ENCODE measurements around the gene CFAP90. TPM values are rescaled to one million over a fixed set of nuclear protein-coding genes. Genes with fewer than 3 reads are reported as not detected.

CFAP90 gene, protein sequence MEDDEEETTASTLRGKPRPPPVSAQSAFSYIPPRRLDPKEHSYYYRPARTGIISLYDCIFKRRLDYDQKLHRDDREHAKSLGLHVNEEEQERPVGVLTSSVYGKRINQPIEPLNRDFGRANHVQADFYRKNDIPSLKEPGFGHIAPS
- 1 to 10 TPM in 1 of 4 donors, under 1 TPM in 1, not detected in 2; 0.88 to 1.7 TPM for total RNA-seq

DNA sequence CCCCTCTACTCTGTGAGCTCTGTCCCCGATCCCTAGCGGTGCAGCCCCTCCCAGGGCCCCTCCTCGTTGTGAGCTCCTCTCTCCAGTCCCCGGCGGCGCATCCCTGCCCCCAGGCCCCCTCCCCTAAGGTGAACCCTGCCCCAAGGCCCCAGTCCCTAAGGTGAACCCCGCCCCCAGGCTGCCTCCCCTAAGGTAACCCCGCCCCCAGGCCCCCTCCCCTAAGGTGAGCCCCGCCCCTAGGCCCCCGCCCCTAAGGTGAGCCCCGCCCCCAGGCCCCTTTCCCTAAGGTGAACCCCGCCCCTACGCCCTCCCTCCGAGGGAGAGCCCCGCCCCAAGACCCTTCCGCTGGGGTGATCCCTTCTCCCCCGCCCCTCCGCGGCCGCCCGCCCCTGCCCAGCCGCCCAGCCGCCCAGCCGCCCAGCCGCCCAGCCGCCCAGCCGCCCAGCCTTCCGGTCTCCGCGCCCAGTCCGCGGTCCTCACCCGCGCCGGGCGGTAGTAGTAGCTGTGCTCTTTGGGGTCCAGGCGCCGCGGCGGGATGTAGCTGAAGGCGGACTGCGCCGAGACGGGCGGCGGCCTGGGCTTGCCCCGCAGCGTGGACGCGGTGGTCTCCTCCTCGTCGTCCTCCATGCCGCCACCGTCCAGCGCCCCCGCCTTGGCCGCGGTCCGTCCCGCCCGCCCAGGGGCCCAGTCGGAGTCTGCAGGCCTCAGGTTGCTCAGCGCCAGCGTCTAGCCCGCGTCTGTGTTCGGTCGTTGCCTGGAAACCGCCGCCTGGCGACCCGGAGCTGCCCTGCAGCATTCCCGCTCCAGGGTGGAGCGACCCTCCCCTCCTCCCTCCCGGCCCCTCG lies at the start of gene CFAP90:
CFAP90 (minus strand) TSS at position 739 of the 845 bp plus-strand sequence; CDS start at position 627, 112 bp downstream.
- peak; percentile 47 to 52 for DNase-seq
- H3K9me3 ChIP-seq = no peaks in the 10 kb centered on the region
- intact Hi-C loops (cut with DNase I; ENCODE audit: low total_unique reads) = no loop called here
- no peaks in the 10 kb centered on the region for H3K36me3 ChIP-seq
- H3K4me3 ChIP-seq = peak within 1 kb of the TSS; percentile 36 to 56
- peak in 1 of 2 donors; percentile 23 for TF ChIP-seq POLR2A (IDR thresholded peaks at IDR 0.05)
- TF ChIP-seq, protein P1, sequence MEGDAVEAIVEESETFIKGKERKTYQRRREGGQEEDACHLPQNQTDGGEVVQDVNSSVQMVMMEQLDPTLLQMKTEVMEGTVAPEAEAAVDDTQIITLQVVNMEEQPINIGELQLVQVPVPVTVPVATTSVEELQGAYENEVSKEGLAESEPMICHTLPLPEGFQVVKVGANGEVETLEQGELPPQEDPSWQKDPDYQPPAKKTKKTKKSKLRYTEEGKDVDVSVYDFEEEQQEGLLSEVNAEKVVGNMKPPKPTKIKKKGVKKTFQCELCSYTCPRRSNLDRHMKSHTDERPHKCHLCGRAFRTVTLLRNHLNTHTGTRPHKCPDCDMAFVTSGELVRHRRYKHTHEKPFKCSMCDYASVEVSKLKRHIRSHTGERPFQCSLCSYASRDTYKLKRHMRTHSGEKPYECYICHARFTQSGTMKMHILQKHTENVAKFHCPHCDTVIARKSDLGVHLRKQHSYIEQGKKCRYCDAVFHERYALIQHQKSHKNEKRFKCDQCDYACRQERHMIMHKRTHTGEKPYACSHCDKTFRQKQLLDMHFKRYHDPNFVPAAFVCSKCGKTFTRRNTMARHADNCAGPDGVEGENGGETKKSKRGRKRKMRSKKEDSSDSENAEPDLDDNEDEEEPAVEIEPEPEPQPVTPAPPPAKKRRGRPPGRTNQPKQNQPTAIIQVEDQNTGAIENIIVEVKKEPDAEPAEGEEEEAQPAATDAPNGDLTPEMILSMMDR (IDR thresholded peaks at IDR 0.05) = peak in 2 of 4 experiments; percentile 19 to 24
- peaks cover 0 to 7% of the 10 kb centered on the region in 2 donors for H3K4me1 ChIP-seq
- H3K27ac ChIP-seq = peak within 1 kb of the TSS; percentile 10 to 30
- no peaks in the 10 kb centered on the region for H3K27me3 ChIP-seq

DNA sequence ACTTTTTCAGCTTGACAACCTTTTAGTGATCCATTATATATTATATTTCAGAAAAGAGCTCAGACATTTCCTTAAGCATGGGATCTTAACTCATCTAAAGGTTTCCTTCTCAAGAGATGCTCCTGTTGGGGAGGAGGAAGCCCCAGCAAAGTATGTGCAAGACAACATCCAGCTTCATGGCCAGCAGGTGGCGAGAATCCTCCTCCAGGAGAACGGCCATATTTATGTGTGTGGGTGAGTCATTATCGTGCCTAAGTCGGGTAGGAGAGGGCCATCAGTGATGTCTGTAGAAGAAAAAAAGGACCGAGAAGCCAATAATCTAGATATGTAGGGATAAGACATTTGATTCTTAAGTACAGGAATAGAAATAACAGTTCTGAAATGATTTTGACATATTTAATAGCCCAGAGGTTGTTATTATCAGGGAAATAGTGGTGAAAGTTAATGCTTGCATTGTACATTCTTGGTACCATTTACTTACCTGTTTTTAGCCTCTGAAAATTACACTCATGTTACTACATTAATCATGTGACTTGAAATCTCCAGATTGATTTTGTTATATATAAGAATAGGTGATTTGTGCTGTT lies 46.2 kb upstream of the CFAP90 start:
- H3K27ac ChIP-seq = no peak overlapping the region
- no peak for DNase-seq
- TF ChIP-seq POLR2A (IDR thresholded peaks at IDR 0.05) = no peak
- TF ChIP-seq, protein P1 (IDR thresholded peaks at IDR 0.05) = no peak
- no peaks in the 10 kb centered on the region for H3K4me1 ChIP-seq
- intact Hi-C loops (cut with DNase I; ENCODE audit: low total_unique reads) = no loop called here
- no peak overlapping the region for H3K4me3 ChIP-seq
- no peaks in the 10 kb centered on the region for H3K27me3 ChIP-seq
- no peaks in the 10 kb centered on the region for H3K9me3 ChIP-seq
- no peaks in the 10 kb centered on the region for H3K36me3 ChIP-seq

DNA sequence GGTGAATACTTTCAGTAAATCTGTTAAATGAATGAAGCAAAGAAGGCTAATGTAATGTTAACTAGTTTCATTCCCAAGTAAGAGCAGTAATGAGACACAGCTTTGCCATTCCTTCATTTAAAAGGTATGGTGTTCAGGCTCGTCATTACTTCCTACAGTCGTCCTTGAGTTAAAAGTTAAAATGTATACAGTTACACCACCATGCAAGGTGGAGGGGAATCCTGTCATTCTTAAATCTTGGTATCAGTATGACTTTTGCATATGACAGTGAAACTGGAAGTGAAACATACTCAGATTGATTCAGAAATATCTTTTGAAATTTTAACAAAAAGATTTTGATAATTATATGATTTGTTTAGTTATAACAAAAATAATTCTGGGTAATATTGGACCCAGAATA lies 43.9 kb upstream of the CFAP90 start:
- H3K4me3 ChIP-seq = no peak overlapping the region
- no peak for DNase-seq
- TF ChIP-seq, protein P1 (IDR thresholded peaks at IDR 0.05) = no peak
- no peak for TF ChIP-seq POLR2A (IDR thresholded peaks at IDR 0.05)
- intact Hi-C loops (cut with DNase I; ENCODE audit: low total_unique reads) = no loop called here
- H3K36me3 ChIP-seq = no peaks in the 10 kb centered on the region
- no peaks in the 10 kb centered on the region for H3K9me3 ChIP-seq
- H3K4me1 ChIP-seq = no peaks in the 10 kb centered on the region
- H3K27ac ChIP-seq = no peak overlapping the region
- H3K27me3 ChIP-seq = no peaks in the 10 kb centered on the region

DNA sequence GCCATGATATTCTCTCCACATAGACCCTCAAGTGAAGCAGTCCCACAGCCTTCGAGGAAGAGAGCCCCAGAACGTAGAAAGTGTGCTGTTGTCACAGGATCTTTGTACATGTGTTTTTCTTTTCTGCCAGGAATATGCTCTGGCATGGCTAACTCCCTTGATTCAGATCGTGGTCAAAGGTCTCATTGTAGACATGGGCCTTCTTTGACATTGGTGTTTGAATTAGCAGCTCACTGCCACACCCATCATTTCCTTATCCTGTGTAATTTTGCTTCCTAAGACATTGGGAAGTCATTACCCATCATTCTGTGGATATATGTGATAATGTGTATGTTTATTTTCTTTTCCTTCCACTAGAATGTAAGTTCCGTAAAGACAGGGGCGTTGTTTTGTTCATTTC lies 43.5 kb upstream of the CFAP90 start:
- intact Hi-C loops (cut with DNase I; ENCODE audit: low total_unique reads) = no loop called here
- H3K9me3 ChIP-seq = no peaks in the 10 kb centered on the region
- H3K36me3 ChIP-seq = no peaks in the 10 kb centered on the region
- TF ChIP-seq POLR2A (IDR thresholded peaks at IDR 0.05) = no peak
- H3K4me3 ChIP-seq = no peak overlapping the region
- H3K4me1 ChIP-seq = no peaks in the 10 kb centered on the region
- no peak overlapping the region for H3K27ac ChIP-seq
- DNase-seq = no peak
- no peaks in the 10 kb centered on the region for H3K27me3 ChIP-seq

DNA sequence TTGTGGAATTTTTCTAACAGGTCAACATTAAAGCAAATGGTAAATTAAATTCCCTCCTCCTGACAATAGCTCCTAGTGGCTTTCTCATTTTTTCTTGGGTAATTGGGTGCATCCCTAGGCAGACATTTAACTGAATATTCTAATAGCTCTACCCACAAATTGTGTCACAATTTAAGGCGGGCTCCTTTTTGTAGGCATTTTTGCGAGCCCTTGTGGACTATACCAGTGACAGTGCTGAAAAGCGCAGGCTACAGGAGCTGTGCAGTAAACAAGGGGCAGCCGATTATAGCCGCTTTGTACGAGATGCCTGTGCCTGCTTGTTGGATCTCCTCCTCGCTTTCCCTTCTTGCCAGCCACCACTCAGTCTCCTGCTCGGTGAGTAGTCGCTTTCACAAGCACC lies 38.0 kb upstream of the CFAP90 start:
- TF ChIP-seq, protein P1 (IDR thresholded peaks at IDR 0.05) = no peak
- no peak for TF ChIP-seq POLR2A (IDR thresholded peaks at IDR 0.05)
- Histone ChIP-seq H3K36me3 (no peaks in the 10 kb centered on the region), H3K4me1 (no peaks in the 10 kb centered on the region), H3K4me3 (no peak overlapping the region), H3K27me3 (no peaks in the 10 kb centered on the region), H3K27ac (no peak overlapping the region), H3K9me3 (no peaks in the 10 kb centered on the region)
- intact Hi-C loops (cut with DNase I; ENCODE audit: low total_unique reads) = no loop called here
- DNase-seq = no peak

Data from uterus (tissue), 4 donors.